OCI-M2 (cell line): Measurements from ENCODE around the gene KLKB1.
"Not testable (repeated sequence)": the region's sequence is repeated elsewhere in the genome, so short reads cannot be mapped to it uniquely, and the experiment has no call there.

Experiments used
- DNase-seq: peaks from one replicate; lab custom pipeline; 2025; ENCODE audit not compliant: unreplicated experiment; lab: John Stamatoyannopoulos, UW

Gene KLKB1

DNA sequence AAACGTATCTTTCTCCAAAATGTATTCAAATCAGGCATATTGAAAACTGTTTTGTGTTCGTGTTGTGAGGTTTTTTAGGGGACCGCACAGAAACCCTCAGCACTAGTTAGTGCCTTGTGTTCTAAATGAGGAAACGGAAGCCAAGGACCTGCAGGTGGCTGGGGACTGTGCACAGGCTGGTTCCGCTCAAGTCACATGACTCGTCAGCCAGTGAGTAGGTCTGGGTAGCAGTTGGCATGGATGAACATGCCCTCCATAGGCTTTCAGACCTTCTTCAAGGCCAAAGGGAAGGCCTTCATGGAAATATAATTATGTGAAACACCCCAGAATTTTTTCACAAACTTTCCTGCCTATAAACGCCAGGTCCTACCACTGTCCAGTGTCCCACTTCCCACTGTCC is 37.4 kb downstream of the KLKB1 start:
- no peak for DNase-seq

DNA sequence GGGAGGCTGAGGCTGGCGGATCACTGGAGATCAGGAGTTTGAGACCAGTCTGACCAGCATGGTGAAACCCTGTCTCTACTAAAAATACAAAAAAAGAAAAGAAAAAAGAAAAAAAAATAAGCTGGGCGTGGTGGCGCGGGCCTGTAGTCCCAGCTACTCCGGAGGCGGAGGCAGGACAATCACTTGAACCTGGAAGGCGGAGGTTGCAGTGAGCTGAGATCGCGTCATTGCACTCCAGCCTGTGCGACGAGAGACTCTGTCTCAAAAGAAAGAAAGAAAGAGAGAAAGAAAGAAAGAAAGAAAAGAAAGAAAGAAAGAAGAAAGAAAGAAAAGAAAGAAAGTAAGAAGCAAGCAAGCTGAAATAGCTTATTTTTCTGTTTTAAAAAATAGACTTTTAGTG is 37.9 kb downstream of the KLKB1 start:
- DNase-seq: not testable (repeated sequence)

DNA sequence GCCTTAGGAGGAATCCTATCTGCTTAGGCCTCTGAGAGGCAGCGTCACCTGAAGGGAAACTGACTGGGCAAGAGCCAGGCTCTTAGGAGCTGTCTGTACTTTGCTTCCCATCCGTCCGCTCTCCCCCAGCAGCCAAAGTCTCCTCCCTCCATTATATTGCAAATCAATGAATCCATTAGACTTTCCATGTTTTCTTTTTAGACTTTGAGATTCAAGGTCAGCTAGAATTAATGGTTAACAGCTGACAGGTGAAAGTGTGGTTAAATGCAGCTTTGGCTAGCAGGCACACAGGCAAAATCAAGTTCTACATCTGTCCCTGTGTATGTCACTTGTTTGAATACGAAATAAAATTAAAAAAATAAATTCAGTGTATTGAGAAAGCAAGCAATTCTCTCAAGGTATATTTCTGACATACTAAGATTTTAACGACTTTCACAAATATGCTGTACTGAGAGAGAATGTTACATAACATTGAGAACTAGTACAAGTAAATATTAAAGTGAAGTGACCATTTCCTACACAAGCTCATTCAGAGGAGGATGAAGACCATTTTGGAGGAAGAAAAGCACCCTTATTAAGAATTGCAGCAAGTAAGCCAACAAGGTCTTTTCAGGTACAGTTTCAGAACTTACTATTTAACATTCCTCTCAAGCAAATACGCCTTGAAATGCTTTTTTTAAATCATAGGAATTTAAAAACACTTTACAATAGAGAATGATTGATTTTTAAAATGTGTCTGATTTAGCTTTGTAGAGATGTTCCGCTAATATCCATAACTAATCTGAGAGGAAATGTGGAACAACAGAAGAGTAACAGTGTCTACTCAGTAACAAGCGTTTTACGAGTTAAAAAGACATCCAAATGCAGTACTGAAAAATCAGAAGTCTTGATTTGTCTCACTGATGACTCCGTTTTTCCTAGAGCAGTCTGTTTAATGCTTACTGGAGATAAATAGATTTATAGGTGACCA is 38.7 kb downstream of the KLKB1 start, which contains the start of gene F11:
Gene F11 (plus strand): TSS at position 507 of the 970 bp plus-strand sequence. CDS start 948 bp downstream, outside the sequence.
- no peak for DNase-seq

DNA sequence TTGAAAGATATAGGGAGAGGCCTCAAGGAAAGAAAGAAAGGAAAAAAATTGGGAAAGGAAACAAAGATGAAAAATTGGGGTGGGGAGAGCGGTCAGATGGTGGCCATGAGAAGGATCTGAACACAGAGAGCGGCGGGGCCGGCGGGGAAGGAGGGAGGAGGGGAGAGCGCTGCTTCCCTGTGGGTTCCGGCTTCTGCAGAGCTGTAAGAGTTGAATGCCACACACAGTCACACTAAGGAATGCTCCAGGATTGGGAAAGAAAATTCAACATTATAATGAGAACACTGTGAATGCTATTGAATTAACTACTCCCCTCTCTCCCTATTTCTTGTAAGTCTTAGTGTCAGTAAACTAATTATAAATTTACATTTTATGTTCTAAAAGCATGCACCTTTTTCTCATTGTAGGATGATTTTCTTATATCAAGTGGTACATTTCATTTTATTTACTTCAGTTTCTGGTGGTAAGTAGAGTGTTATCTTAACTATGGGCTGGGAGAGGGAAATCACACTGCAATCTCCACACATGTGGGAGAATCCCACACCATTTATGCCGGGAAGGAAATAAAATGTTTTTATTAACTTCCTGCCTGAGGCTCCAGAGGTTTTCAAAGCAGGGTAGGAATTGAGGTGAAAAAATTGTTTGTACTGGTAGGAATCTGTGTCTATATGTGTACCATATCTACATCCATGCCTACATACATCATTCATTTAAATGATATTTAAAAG is 39.6 kb downstream of the KLKB1 start:
- no peak for DNase-seq

DNA sequence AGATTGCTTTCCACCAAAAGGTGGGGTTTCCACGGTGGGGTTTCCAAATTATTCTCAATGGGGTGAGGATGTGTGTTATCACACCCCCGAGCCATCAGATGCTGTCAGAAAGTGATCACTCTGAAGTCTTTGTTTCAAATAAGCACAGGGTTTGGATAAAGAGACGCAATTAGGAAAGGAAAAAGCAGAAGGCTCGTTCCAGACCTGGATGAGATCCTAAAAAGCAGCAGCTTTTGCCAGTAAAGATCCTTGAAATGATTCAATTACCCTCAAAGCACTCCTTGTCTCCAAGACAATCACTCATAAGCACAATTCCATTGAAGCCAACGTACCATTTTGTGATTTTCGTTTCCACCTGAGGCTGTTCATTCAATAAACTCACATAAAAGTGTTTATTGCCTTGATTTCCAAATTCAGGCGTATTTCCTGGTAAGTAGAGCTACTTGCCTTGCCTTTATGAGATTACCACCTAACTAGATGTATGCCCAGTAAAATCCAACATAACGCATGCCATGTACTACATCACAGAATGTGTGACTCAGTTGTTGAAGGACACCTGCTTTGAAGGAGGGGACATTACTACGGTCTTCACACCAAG is 43.9 kb downstream of the KLKB1 start:
- DNase-seq: no peak

DNA sequence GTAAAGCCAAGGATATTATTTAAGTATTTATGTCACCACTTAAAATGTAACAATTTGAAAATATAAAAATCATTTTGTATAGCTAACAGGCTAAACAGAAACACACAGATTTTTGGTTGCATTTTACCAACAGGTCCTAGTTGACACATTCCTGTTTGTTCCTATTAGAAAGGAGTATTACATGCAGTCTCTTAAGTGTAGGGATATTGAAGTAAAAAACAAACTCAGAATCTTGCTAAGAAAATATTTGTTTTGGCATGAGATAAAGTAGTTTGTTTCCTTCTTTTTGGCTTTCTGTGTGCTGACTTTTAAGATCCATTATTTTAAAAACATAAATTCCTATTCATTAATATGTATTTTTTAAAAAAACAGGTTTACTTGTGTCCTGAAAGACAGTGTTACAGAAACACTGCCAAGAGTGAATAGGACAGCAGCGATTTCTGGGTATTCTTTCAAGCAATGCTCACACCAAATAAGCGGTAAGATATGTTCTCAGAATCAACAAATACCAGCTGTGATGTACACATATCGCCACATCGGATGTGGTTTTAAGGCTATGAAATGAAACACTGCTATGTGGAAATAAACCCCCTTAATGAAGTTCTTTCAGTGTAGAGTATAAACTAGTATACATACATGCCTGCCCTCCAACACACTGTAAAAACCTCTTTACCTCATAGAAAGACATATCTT is 45.5 kb downstream of the KLKB1 start:
- DNase-seq: no peak

DNA sequence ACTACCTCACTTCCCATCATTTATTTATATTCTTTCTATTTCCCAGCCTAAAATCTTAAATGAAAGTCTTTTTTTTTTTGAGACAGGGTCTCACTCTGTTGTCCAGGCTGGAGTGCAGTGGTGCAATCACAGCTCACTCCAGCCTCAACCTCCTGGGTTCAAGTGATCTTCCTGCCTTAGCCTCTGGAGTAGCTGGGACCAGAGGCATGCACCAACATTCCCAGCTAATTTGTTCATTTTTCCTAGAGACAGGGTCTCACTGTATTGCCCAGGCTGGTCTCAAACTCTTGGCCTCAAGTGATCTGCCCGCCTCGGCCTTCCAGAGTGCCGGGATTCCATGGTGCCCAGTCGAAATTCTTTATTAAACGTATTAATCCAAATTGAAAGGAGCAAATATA is 46.1 kb downstream of the KLKB1 start:
- not testable (repeated sequence) for DNase-seq

DNA sequence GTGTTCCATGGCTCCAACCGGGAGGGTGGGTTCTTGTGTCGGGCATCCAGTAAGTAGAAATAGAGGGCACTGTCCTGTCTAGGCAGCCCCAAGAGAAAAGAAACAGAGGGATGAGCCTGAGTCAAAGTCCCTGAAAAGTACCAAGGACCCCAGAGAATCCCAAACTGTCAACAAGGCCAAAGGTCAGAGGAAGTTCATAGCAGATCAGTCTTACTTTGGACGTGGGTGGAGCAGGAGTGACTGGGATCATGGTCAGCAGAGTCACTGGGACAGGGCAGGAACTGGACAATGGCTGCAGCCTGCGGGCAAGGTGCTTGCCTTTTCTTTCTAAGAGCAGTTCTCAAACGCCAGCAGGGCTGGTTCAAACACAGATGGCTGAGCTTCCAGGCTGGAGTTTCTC is 56.0 kb downstream of the KLKB1 start:
- no peak for DNase-seq

DNA sequence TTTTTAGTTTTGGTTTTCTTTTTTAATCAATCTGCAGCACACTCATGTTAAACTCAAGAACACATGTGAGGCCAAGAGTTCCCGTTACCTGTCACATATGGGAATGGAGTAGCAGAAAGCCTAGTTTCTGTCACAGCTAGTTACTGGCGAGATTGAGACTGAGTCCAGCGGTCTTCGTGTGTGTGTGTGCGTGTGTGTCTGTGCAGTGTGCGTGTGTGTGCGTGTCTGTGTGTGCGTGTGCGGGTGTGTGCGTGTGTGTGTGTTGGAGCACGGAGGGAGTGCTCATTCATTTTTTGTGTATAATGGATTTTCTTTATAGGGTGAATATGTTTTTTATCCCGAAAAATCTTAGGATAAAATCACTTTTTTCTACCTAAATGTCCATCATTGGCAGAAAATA is 57.8 kb downstream of the KLKB1 start:
- no peak for DNase-seq

DNA sequence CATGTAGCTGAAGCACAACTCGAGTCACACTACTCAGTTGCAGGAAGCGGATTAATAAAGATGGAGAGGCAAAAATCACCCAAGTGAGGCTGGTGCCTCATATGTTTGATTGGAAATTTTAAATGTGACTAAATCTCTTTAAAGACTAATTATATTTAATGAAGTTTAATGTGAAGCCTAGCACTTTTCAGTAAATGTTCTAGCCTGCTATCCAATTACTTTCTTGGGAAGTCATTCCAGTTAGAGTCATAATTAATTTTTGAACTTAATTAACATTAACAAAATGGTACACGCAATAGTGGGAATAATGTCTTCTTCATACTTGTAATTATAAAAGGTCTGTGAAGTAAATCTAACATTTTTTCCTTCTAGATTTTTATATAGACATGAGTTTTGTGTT is 59.3 kb downstream of the KLKB1 start:
- no peak for DNase-seq

DNA sequence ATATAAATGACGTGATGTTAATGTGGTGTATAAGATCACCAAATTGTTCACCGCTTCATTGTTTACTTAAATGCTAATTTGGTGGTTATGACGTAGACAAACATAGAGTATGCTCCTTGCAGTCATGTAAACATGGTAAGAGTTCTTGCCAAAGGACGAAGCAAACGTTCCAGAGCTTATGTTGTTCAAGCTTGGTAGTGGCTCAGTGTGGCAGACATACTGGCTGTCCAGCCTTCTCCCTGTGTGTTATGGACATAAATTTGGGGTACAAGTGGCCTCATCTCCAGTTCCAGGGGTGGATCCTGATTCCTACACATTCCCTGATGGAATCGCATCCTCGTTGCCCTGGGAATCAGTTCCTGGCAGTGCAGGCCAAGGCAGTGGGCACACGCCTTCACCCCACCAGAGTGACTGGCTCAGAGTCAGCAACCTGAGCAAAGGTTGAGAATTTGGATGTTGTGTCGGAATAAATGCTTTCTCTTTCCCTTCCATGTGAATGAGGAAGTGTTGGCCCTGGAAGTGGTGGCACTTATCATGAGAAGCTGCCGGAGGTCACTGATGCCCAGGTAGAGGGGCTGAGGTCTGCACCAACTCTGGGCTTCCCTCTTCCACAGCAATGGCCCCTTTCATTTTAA is 64.1 kb downstream of the KLKB1 start:
- no peak for DNase-seq

DNA sequence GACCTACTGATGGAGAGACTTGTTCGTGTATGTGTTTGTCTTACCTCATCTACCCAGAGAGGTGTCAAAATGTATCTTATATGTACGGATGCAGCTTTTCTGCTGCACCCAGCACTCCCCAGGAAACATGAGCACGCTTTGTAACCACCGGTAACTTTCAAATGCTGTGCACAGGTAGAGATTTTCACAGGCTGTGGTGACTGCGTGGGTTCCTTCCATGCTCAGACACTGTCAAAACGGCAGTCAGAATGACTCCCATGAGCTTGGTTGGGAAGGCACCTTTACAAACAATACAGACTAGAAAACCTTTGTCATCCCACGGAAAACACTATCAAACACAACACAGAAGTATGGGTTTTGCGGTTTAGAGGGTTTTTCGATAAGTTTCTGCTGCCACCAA is 66.9 kb downstream of the KLKB1 start:
- DNase-seq: no peak

DNA sequence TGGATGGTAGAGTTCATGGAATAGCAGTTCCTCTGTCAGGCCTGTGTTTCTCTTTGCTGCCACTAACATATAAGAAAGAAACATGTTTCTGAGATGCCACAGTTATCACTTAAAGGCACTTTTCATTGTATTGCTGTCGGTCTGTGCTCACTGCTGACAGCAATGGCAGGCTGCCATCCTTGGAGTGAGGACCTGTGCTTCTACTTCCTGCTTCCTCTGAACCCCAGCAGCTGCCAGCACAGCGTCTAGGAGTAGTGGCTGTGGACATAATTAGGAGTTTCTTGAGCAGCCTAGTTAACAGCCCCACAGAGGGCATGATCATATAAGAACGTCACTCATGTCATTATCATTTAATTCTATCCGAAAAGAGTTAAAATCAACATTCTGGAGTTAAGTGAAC is 69.2 kb downstream of the KLKB1 start:
- no peak for DNase-seq

DNA sequence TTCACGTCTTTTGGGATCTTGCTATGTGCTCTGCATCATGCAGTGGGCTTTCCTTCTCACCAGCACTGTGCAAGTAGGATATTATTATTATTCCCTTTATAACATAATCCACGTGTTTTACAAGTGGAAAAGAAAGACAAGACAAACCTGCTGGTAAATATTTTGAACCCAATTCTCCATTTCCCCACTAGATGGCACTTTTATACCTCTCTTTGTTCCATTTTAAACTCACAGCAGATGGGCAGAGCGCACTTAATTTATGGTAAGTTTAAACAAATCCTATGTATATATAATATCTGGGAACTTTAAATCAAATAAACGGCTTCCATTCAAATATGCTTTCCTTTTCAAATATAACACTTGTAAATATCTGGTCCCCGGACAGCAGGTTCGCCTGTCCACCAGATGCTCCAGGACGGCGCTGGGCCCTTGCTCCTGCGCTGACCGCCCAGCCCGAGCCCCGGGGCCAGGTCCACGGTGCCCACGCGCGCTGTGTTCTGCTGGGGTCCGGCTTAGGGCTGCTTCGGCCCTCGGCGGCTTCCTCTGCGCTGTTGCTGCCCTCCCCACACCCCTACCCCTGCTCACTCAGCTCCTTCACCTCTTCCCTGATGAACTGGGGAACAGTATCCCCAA is 69.8 kb downstream of the KLKB1 start:
- peak; percentile 1 for DNase-seq

DNA sequence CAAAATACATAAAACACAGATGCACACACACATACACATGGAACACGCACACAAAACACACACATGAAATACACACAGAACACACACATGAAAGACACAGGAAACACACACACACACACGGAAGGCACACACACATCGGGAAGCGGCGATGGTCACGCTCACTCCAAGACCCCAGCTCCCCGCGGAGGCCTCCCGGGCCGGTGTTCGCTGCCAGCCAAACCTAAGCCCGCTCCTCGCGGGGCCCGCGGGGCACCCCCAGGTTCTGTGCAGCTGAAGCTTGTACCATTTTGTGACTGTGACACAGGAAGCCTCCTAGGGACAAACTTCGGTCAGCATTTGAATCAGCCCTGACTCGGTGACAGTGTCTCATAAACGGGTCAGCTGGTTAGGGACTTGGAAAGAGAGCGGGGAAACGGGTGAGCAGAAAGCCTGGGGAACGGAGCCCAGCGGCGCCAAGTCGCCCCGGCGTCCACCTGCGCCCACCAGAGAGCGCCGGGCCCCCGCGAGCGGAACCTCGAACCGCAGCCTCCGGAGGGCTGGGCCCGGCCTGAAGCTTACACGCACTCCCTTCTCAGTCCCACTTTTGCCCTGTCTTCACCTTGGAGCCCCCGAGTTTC is 70.8 kb downstream of the KLKB1 start:
- no peak for DNase-seq

DNA sequence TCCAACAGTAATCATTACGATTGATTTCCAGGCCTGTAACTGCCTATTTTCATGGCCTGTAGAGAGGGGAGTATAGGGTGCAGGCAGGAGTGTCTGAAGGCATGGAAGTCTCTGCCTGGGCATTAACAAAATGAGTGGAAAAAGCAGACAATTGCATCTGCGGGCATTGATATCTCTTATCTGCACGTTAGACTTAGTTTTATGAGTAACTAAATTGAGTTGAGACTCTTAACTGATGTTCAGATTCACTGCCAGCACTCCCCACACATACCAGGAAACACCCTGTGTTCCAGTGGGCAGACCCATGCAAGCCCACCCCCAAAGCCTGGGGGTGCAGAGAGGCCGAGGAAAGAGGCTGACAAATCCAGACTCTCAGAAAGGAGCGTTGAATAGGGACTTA is 72.0 kb downstream of the KLKB1 start:
- DNase-seq: no peak

DNA sequence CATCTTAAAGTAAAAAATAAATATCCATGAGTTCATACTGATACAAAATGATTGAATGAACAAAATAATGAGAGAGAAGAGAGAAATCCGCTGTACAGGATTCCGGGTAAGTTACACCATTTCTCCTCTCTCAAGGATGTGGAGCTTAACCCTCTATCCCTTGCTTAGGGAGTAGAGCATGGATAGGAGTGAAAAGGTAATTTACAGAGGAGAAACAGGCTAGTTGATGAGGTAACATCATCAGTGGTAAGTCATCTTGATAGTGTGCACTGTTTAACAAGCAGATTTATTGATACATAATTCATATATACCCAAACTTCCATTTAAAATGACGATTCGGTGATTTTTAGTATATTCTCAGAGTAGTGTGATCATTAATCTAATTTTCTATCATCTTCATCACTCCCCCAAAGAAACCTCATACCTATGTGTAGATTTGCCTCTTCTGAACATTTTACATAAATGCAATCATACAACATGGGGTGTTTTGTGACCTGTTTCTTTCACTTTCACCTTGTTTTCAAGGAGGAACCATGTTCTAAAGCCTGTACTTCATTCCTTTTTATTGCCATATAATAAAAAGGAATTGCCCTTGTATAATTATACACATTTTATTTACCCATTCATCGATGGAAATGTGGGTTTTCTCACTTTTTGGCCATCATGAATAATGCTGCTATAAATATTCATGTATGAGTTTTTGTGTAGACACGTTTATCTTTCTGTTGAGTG is 73.5 kb downstream of the KLKB1 start:
- DNase-seq: no peak

DNA sequence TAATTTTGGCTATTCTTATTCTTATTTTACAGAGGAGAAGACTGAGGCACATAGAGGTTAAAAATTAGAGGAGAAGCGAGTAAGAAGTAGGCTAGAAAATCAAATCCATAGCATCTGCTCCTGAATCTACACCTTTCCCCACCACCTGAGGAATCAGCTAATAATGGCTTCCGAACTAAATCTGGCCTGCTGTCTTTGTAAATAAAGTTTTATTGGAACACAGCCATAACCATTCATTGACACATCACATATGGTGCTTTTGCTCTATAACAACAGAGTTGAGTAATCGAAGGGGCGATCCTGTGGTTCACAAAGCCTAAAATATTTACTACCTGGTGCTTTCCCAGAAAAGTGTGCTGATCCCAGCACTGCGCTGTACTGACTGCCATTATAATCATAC is 76.9 kb downstream of the KLKB1 start:
- no peak for DNase-seq

DNA sequence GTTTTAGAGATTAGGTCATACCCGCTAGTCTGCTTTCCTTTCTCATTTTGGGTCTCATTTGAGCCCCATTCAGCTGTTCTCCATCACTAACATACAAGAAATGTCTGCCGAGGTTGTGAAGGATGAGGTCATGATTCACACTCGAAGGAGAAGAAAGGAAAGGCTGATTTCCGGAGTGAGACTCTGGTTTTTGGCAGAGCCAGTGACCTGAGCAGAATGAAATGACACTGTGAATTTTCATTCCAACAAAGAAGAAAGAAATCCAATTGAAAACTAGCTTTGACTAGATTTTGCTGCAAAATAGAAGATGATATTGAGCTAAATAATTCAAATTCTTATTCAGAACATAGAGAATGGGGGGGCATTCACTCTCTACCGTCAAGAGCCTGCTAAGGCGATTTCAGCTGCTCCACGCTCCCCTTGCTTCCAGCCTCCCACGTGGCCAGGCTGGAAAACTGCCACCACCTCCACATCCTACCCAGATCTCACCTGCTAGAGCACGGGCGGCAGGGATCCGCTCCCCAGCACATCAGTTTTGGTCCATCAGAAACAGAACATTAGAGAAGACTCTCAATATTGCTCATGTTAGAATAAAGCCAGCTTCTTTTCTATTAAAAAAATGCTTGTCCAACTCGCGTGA is 77.7 kb downstream of the KLKB1 start:
- no peak for DNase-seq
